Mesendoderm (in vitro differentiated cells): ENCODE data around the gene OCEL1.

ENCODE experiments used
- DNase-seq: peaks from one replicate; pipeline ENCODE4 v3.0.0; 2013
- H2AK5ac ChIP-seq: 2 replicates; pipeline ENCODE4 v1.6.1; 2013; ENCODE audit warnings: low read length, inconsistent platforms
- H2BK120ac ChIP-seq: 2 replicates; pipeline ENCODE4 v1.6.1; 2013; ENCODE audit warnings: low read depth, mild to moderate bottlenecking, low read length, moderate library complexity, mixed read lengths
- H2BK15ac ChIP-seq: replicated peaks from 2 replicates; pipeline ENCODE4 v1.6.1; 2013; ENCODE audit warnings: low read depth, mild to moderate bottlenecking, moderate library complexity
- H2BK5ac ChIP-seq: 2 replicates; pipeline ENCODE4 v1.6.1; 2013; ENCODE audit warnings: low read length, inconsistent platforms
- H3K18ac ChIP-seq: 2 replicates; pipeline ENCODE4 v1.6.1; 2013; ENCODE audit warnings: mild to moderate bottlenecking, low read length, mixed read lengths
- H3K23ac ChIP-seq: one replicate; pipeline ENCODE4 v1.6.1; 2013; ENCODE audit warnings: low read length
- H3K27ac ChIP-seq: 2 replicates; pipeline ENCODE4 v1.5.1; 2013; ENCODE audit warnings: low read depth, mild to moderate bottlenecking, inconsistent platforms, low read length, moderate library complexity
- H3K27me3 ChIP-seq: 2 replicates; pipeline ENCODE4 v1.6.1; 2013; ENCODE audit warnings: low read length, control low read depth, mild to moderate bottlenecking, inconsistent platforms; ENCODE audit not compliant: insufficient read depth, poor library complexity
- H3K36me3 ChIP-seq: 2 replicates; pipeline ENCODE4 v1.6.1; 2013; ENCODE audit warnings: low read length, inconsistent platforms; ENCODE audit not compliant: control insufficient read depth, insufficient read depth
- H3K4ac ChIP-seq: one replicate; pipeline ENCODE4 v1.6.1; 2013; ENCODE audit warnings: low read depth, mild to moderate bottlenecking, low read length, moderate library complexity
- H3K4me1 ChIP-seq: 2 replicates; pipeline ENCODE4 v1.6.1; 2013; ENCODE audit warnings: low read depth, low read length, inconsistent platforms; ENCODE audit not compliant: control insufficient read depth
- H3K4me2 ChIP-seq: 2 replicates; pipeline ENCODE4 v1.6.1; 2013; ENCODE audit warnings: low read length
- H3K4me3 ChIP-seq: 2 replicates; pipeline ENCODE4 v1.5.1; 2013; ENCODE audit warnings: mild to moderate bottlenecking, low read length
- H3K56ac ChIP-seq: one replicate; pipeline ENCODE4 v1.6.1; 2013; ENCODE audit warnings: low read length
- H3K79me1 ChIP-seq: 2 replicates; pipeline ENCODE4 v1.6.1; 2013; ENCODE audit warnings: low read length, inconsistent platforms
- H3K79me2 ChIP-seq: 2 replicates; pipeline ENCODE4 v1.6.1; 2013; ENCODE audit warnings: mild to moderate bottlenecking, low read length; ENCODE audit not compliant: control insufficient read depth, insufficient read depth
- H3K9ac ChIP-seq: 2 replicates; pipeline ENCODE4 v1.6.1; 2013; ENCODE audit warnings: low read length, inconsistent platforms
- H4K5ac ChIP-seq: one replicate; pipeline ENCODE4 v1.6.1; 2013; ENCODE audit warnings: low read length
- H4K8ac ChIP-seq: one replicate; pipeline ENCODE4 v1.6.1; 2013; ENCODE audit warnings: low read depth, mild to moderate bottlenecking, control low read depth, low read length, moderate library complexity
- WGBS: extraction: QIAGEN DNeasy Blood & Tissue Kit; methylation state at CpG from one replicate; pipeline ENCODE4 v1.1.7; 2013; ENCODE audit warnings: low lambda C conversion rate, missing lambda C conversion rate; ENCODE audit not compliant: insufficient coverage; ENCODE audit errors: extremely low coverage; 5-methylcytosine and 5-hydroxymethylcytosine counted together

Gene OCEL1

GRCh38 chr19:17244618-17245534, 18.9 kb downstream of the OCEL1 start:
- no peak for DNase-seq

GRCh38 chr19:17245535-17245984, 19.5 kb downstream of the OCEL1 start, which contains the start of gene NR2F6:
NR2F6 (minus strand) TSS chr19:17245919; CDS start chr19:17245220, 699 bp downstream.
- H2BK15ac ChIP-seq = no peak within 1 kb of the TSS
- peak within 1 kb of the TSS; percentile 88 for H3K9ac ChIP-seq
- H3K79me2 ChIP-seq = peaks cover 42% of the 10 kb centered on the region
- peak within 1 kb of the TSS; percentile 80 for H3K23ac ChIP-seq
- peaks cover 11% of the 10 kb centered on the region for H3K4me1 ChIP-seq
- H3K79me1 ChIP-seq = peaks cover 10% of the 10 kb centered on the region
- H2AK5ac ChIP-seq = no peak within 1 kb of the TSS
- peak within 1 kb of the TSS; percentile 84 for H3K4me2 ChIP-seq
- peak within 1 kb of the TSS; percentile 92 for H3K4me3 ChIP-seq
- H2BK5ac ChIP-seq = peak within 1 kb of the TSS; percentile 93
- H3K56ac ChIP-seq = peak within 1 kb of the TSS; percentile 97
- peak within 1 kb of the TSS; percentile 48 for H2BK120ac ChIP-seq
- H4K8ac ChIP-seq = peak within 1 kb of the TSS; percentile 43
- H3K27me3 ChIP-seq = no peaks in the 10 kb centered on the region
- peak within 1 kb of the TSS; percentile 91 for H3K27ac ChIP-seq
- no CpG with 5 or more reads among the region's 72 CpGs for WGBS
- peaks cover 2% of the 10 kb centered on the region for H3K36me3 ChIP-seq
- peak within 1 kb of the TSS; percentile 97 for H3K4ac ChIP-seq
- H4K5ac ChIP-seq = no peak within 1 kb of the TSS
- peak within 1 kb of the TSS; percentile 96 for H3K18ac ChIP-seq
- DNase-seq = no peak

More at GRCh38 chr19:17244618-17245534, 18.9 kb downstream of the OCEL1 start:
- Histone ChIP-seq H3K4me3 (peak overlapping the region; percentile 92), H2BK5ac (no peak overlapping the region), H3K27me3 (no peaks in the 10 kb centered on the region), H3K18ac (peak overlapping the region; percentile 96), H2BK15ac (no peak overlapping the region), H3K79me1 (peaks cover 10% of the 10 kb centered on the region), H2BK120ac (peak overlapping the region; percentile 6), H3K79me2 (peaks cover 42% of the 10 kb centered on the region), H3K4me1 (peaks cover 11% of the 10 kb centered on the region), H3K56ac (peak overlapping the region; percentile 97), H3K23ac (peak overlapping the region; percentile 75), H3K9ac (peak overlapping the region; percentile 88), H3K4me2 (peak overlapping the region; percentile 61), H3K4ac (peak overlapping the region; percentile 97), H3K36me3 (peaks cover 2% of the 10 kb centered on the region), H2AK5ac (no peak overlapping the region), H4K8ac (peak overlapping the region; percentile 43), H3K27ac (peak overlapping the region; percentile 89), H4K5ac (no peak overlapping the region)
- WGBS = no CpG with 5 or more reads among the region's 100 CpGs

DNA sequence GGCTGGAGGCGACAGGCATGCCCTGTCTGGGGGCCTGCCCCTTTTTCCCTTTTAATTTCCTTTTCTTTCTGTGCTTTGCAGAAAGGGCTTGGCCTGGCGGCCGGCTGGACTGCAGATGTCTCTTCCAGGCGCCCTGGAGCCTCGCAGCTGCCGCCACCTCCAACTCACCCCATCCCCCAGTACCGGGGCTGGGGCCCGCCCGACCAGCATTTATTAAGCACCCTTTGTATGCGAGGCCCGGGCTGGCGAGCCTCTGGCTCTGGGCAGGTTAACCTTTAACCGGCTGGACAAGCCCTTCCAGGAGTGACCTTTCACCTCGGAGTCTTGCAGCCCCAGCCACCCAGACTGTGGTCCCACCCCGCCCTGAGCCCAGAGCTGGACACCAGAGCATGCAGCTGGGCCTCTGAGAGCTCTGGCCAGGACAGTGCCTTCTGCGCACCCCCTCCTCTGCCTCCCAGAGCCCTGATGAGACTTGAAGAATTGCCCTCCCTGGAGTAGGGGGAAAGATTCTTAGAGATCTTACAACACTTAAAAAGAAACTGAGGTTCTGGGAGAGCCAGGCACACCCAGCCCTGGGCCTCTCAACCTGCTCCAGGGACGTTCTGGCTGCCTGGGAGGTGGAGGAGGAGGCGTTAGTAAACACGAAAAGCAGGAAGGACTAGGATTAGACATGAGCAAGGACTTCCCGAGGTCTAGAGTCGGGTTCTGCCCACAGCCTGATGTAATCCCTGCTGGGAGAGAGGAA, 20.8 kb downstream of the OCEL1 start:
- peaks cover 11% of the 10 kb centered on the region for H3K4me1 ChIP-seq
- DNase-seq = no peak

DNA sequence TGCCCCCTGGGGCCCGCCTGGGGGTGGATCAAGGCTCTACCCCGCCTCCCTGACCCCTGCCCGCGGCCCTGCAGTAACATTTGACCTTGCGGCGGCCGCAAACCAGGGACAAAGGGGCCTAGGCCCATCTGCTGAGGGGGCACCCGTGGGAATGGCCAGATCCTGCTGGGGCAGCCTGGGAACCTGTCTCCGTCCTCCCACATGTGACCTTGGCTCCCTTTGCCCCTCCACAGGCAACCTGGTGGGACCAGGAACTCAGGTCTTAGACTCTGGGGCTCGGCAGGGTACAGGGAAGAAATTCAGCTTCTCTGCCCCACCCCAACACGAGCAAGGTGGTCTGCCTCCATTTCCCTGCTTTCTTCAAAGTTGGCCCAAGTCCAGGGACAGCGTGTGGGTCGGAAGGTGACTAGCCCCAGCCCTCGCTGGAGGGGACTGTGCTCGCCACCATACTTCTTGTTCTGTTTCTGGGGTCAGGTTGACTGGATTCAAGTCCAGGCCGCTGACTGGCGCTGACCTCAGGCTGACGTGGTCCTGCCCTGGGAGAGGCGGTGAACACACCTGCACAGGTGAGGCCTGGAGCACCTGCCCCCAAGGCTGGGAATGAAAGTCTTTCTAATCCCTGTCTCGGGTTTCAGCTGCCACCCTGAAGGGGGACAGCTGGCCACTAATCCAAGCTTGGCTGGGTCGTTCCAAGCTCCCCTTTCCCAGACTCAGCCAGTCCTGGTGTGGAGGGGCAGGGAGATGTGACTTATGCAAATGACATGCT, 22.2 kb downstream of the OCEL1 start:
- H3K27me3 ChIP-seq = no peaks in the 10 kb centered on the region
- H4K5ac ChIP-seq = no peak overlapping the region
- H3K36me3 ChIP-seq = no peaks in the 10 kb centered on the region
- H3K4me2 ChIP-seq = no peak overlapping the region
- H2BK120ac ChIP-seq = no peak overlapping the region
- H2AK5ac ChIP-seq = peak overlapping the region; percentile 5
- H2BK5ac ChIP-seq = no peak overlapping the region
- H3K27ac ChIP-seq = peak overlapping the region; percentile 6
- H3K4ac ChIP-seq = peak overlapping the region; percentile 18
- peak; percentile 79 for DNase-seq
- H3K79me2 ChIP-seq = peaks cover 21% of the 10 kb centered on the region
- no CpG with 5 or more reads among the region's 21 CpGs for WGBS
- H3K9ac ChIP-seq = no peak overlapping the region
- no peaks in the 10 kb centered on the region for H3K79me1 ChIP-seq
- peak overlapping the region; percentile 43 for H3K18ac ChIP-seq
- no peak overlapping the region for H3K23ac ChIP-seq
- no peak overlapping the region for H4K8ac ChIP-seq
- no peak overlapping the region for H3K4me3 ChIP-seq
- H2BK15ac ChIP-seq = no peak overlapping the region
- H3K4me1 ChIP-seq = peaks cover 11% of the 10 kb centered on the region
- H3K56ac ChIP-seq = peak overlapping the region; percentile 52

More for the DNA sequence above, 20.8 kb downstream of the OCEL1 start:
- Histone ChIP-seq H3K4me2 (peak overlapping the region; percentile 84), H3K27ac (peak overlapping the region; percentile 91), H3K23ac (peak overlapping the region; percentile 80), H2BK120ac (peak overlapping the region; percentile 29), H4K5ac (no peak overlapping the region), H3K18ac (peak overlapping the region; percentile 43), H3K27me3 (no peaks in the 10 kb centered on the region), H3K4ac (peak overlapping the region; percentile 75), H3K9ac (peak overlapping the region; percentile 82), H3K79me2 (peaks cover 31% of the 10 kb centered on the region), H3K79me1 (peaks cover 3% of the 10 kb centered on the region), H2BK5ac (peak overlapping the region; percentile 93), H2BK15ac (no peak overlapping the region), H3K56ac (peak overlapping the region; percentile 94), H4K8ac (peak overlapping the region; percentile 28), H3K4me3 (no peak overlapping the region), H3K36me3 (no peaks in the 10 kb centered on the region), H2AK5ac (peak overlapping the region; percentile 77)
- no CpG with 5 or more reads among the region's 21 CpGs for WGBS

GRCh38 chr19:17249887-17250548, 24.0 kb downstream of the OCEL1 start:
- Histone ChIP-seq H3K27me3 (no peaks in the 10 kb centered on the region), H3K4ac (no peak overlapping the region), H3K56ac (no peak overlapping the region), H3K18ac (no peak overlapping the region), H3K4me3 (no peak overlapping the region), H2BK120ac (no peak overlapping the region), H4K5ac (no peak overlapping the region), H3K4me2 (no peak overlapping the region), H3K23ac (no peak overlapping the region), H3K9ac (no peak overlapping the region), H4K8ac (no peak overlapping the region), H2BK5ac (no peak overlapping the region), H3K4me1 (peaks cover 11% of the 10 kb centered on the region), H3K36me3 (no peaks in the 10 kb centered on the region), H2BK15ac (no peak overlapping the region), H2AK5ac (no peak overlapping the region), H3K27ac (no peak overlapping the region), H3K79me2 (peaks cover 2% of the 10 kb centered on the region), H3K79me1 (no peaks in the 10 kb centered on the region)
- WGBS = no CpG with 5 or more reads among the region's 15 CpGs
- DNase-seq = no peak
